22Rv1 (cell line): Measurements from ENCODE around the gene PSMB8.

Experiments
- H3K27ac ChIP-seq: fragments of 450-650 bp; 2 replicates; pipeline ENCODE4 v1.5.1; 2017
- CTCF ChIP-seq: fragments of 450-650 bp; IDR thresholded peaks from 2 replicates; pipeline ENCODE4 v1.5.1; 2017; ENCODE audit warnings: mild to moderate bottlenecking
- ZFX ChIP-seq: fragments of 450-650 bp; IDR thresholded peaks from 2 replicates; pipeline ENCODE4 v1.6.1; 2017; ENCODE audit warnings: antibody characterized with exemption, borderline replicate concordance

Gene PSMB8

GRCh38 chr6:32827025-32827424 is 16.8 kb downstream of the PSMB8 start:
- TF ChIP-seq CTCF: no peak
- TF ChIP-seq ZFX: no peak
- H3K27ac ChIP-seq: no peak overlapping the region

- H3K27ac ChIP-seq: no peak overlapping the region
- TF ChIP-seq ZFX: no peak
- TF ChIP-seq CTCF: peak; percentile 56
Observed at GRCh38 chr6:32825966-32826365, 17.9 kb downstream of the PSMB8 start.

GRCh38 chr6:32819729-32820128 is 24.1 kb downstream of the PSMB8 start:
- no peak overlapping the region for H3K27ac ChIP-seq
- no peak for TF ChIP-seq CTCF
- TF ChIP-seq ZFX: no peak

GRCh38 chr6:32818867-32819266 is 25.0 kb downstream of the PSMB8 start:
- TF ChIP-seq CTCF (no peak), ZFX (no peak)
- H3K27ac ChIP-seq: no peak overlapping the region

GRCh38 chr6:32816746-32817204 is 27.1 kb downstream of the PSMB8 start, which contains the start of gene HLA-DOB:
Gene HLA-DOB, minus strand, starts transcription at chr6:32817002. Its CDS starts 51 bp downstream, at chr6:32816951.
- TF ChIP-seq CTCF: no peak
- TF ChIP-seq ZFX: no peak
- H3K27ac ChIP-seq: no peak within 1 kb of the TSS

- no peak overlapping the region for H3K27ac ChIP-seq
- no peak for TF ChIP-seq ZFX
- TF ChIP-seq CTCF: no peak
Observed at GRCh38 chr6:32815996-32816395, 27.9 kb downstream of the PSMB8 start.

GRCh38 chr6:32815115-32815514 is 28.7 kb downstream of the PSMB8 start:
- TF ChIP-seq ZFX (no peak), CTCF (no peak)
- no peak overlapping the region for H3K27ac ChIP-seq
